CD4-positive, alpha-beta T cell (primary cell): ENCODE data around the gene SPATA4. TPM values are rescaled to one million over a fixed set of nuclear protein-coding genes. Genes with fewer than 3 reads are reported as not detected.

ENCODE experiments used
- ATAC-seq: fragments of 200-7000 bp; cut with Tn5 transposase; one replicate; pipeline ENCODE4 v1.10.0; 2022; ENCODE audit warnings: mild to moderate bottlenecking; ENCODE audit not compliant: poor library complexity
- CTCF ChIA-PET: fragments of 350-600 bp; sonication (Branson Sonifier 250); formaldehyde crosslinking; loops from one replicate; lab custom pipeline; 2021; ENCODE audit warnings: antibody characterized with exemption, inconsistent platforms; lab: Charles Lee
- POLR2A ChIA-PET: fragments of 350-600 bp; sonication (Branson Sonifier 250); formaldehyde crosslinking; loops from one replicate; lab custom pipeline; 2021; ENCODE audit warnings: antibody characterized with exemption, inconsistent platforms; lab: Charles Lee
- DNase-seq, 14 experiments: peaks; one replicate each; pipeline ENCODE4 v3.0.0-alpha.2; 2013 to 2020; ENCODE audit warnings: mixed read lengths in 2 of 14
- H3K27ac ChIP-seq, 2 donors: one replicate each; pipeline versions ENCODE4 v1.5.1 to v1.7.0; 2013; ENCODE audit warnings: low read length in 2 of 2, low read depth in 1 of 2, mild to moderate bottlenecking in 1 of 2
- H3K27me3 ChIP-seq, 2 experiments: 1 replicate in 1 of 2; 2 replicates in 1 of 2; pipeline versions ENCODE4 v1.6.1 to v1.7.0; 2013; ENCODE audit warnings: low read length in 2 of 2, control low read depth in 1 of 2, mild to moderate bottlenecking in 1 of 2, moderate library complexity in 1 of 2; ENCODE audit not compliant: insufficient read depth in 2 of 2, control insufficient read depth in 1 of 2
- H3K36me3 ChIP-seq: one replicate; pipeline ENCODE4 v1.6.1; 2013; ENCODE audit warnings: low read length, control low read depth; ENCODE audit not compliant: insufficient read depth
- H3K4me1 ChIP-seq: one replicate; pipeline ENCODE4 v1.6.1; 2013; ENCODE audit warnings: low read length, control low read depth; ENCODE audit not compliant: insufficient read depth
- H3K4me3 ChIP-seq: one replicate; pipeline ENCODE4 v1.5.1; 2013; ENCODE audit warnings: mild to moderate bottlenecking, low read length, moderate library complexity
- H3K9me3 ChIP-seq, 2 experiments: 1 replicate in 1 of 2; 2 replicates in 1 of 2; pipeline versions ENCODE4 v1.6.1 to v1.7.0; 2013; ENCODE audit warnings: low read length in 2 of 2, mild to moderate bottlenecking in 2 of 2, control low read depth in 1 of 2, moderate library complexity in 1 of 2; ENCODE audit not compliant: control insufficient read depth in 1 of 2, insufficient read depth in 1 of 2
- H3K27ac Mint-ChIP-seq: one replicate; pipeline ENCODE4 v1.8.0; 2020; ENCODE audit warnings: mixed read lengths
- H3K27me3 Mint-ChIP-seq: one replicate; pipeline ENCODE4 v1.8.0; 2021; ENCODE audit warnings: mixed read lengths
- H3K36me3 Mint-ChIP-seq: one replicate; pipeline ENCODE4 v1.8.0; 2021; ENCODE audit warnings: low read depth, mixed read lengths
- H3K4me1 Mint-ChIP-seq: one replicate; pipeline ENCODE4 v1.8.0; 2021; ENCODE audit warnings: low read depth, mixed read lengths
- H3K4me3 Mint-ChIP-seq: one replicate; pipeline ENCODE4 v1.8.0; 2020; ENCODE audit warnings: mild to moderate bottlenecking, mixed read lengths
- H3K9me3 Mint-ChIP-seq: one replicate; pipeline ENCODE4 v1.8.0; 2020; ENCODE audit warnings: mixed read lengths
- CTCF ChIP-seq: fragments of 200-600 bp; IDR thresholded peaks from one replicate; pipeline ENCODE4 v1.8.0; 2022; ENCODE audit warnings: antibody characterized with exemption, mild to moderate bottlenecking
- intact Hi-C, 2 experiments: fragments of 100-400 bp; cut with DNase I in 1 of 2; cut with micrococcal nuclease in 1 of 2; formaldehyde crosslinking; loops; one replicate each; pipeline versions ENCODE4 v1.15.1 to v1.9.0; 2023 to 2025; cut with DNase I, micrococcal nuclease
- total RNA-seq, 174 experiments: library from RNA in 2 of 174; stranded (reverse) in 2 of 174; gene quantifications; one replicate each; pipeline ENCODE4 v1.2.3 and lab custom pipeline; 2021 to 2026

Gene SPATA4
- total RNA-seq, 2 experiments from 2014 or later, result not detected

GRCh38 chr4:176238826-176239225 lies 43.4 kb upstream of the SPATA4 start:
- no peaks in the 10 kb centered on the region for H3K36me3 Mint-ChIP-seq
- H3K9me3 ChIP-seq, result no peaks in the 10 kb centered on the region

GRCh38 chr4:176238157-176238610 lies 42.8 kb upstream of the SPATA4 start:
- H3K4me1 Mint-ChIP-seq, result no peaks in the 10 kb centered on the region
- no peak for ATAC-seq
- TF ChIP-seq CTCF, result no peak
- Histone ChIP-seq H3K4me1 (no peaks in the 10 kb centered on the region), H3K27me3 (no peaks in the 10 kb centered on the region), H3K36me3 (no peaks in the 10 kb centered on the region), H3K4me3 (no peak overlapping the region), H3K27ac (no peak overlapping the region), H3K9me3 (no peaks in the 10 kb centered on the region)
- peaks cover 24% of the 10 kb centered on the region for H3K27me3 Mint-ChIP-seq
- no peak for DNase-seq
- no peak overlapping the region for H3K4me3 Mint-ChIP-seq
- ChIA-PET CTCF (no interaction called here), POLR2A (no interaction called here)
- H3K27ac Mint-ChIP-seq, result no peak overlapping the region
- H3K9me3 Mint-ChIP-seq, result no peaks in the 10 kb centered on the region
- intact Hi-C loops, result no loop called here
- no peaks in the 10 kb centered on the region for H3K36me3 Mint-ChIP-seq

More at GRCh38 chr4:176238826-176239225, 43.4 kb upstream of the SPATA4 start:
- no peak for ATAC-seq
- ChIA-PET POLR2A (no interaction called here), CTCF (no interaction called here)
- Mint-ChIP-seq H3K27ac (no peak overlapping the region), H3K4me1 (no peaks in the 10 kb centered on the region), H3K27me3 (peaks cover 22% of the 10 kb centered on the region), H3K9me3 (no peaks in the 10 kb centered on the region), H3K4me3 (no peak overlapping the region)
- Histone ChIP-seq H3K36me3 (no peaks in the 10 kb centered on the region), H3K4me3 (no peak overlapping the region), H3K27me3 (peaks cover 0 to 2% of the 10 kb centered on the region in 2 experiments), H3K27ac (no peak overlapping the region), H3K4me1 (no peaks in the 10 kb centered on the region)
- intact Hi-C loops, result no loop called here
- no peak for DNase-seq
- TF ChIP-seq CTCF, result no peak

GRCh38 chr4:176236946-176237345 lies 41.6 kb upstream of the SPATA4 start:
- DNase-seq (no peak), ATAC-seq (no peak)
- Mint-ChIP-seq H3K4me3 (no peak overlapping the region), H3K36me3 (no peaks in the 10 kb centered on the region), H3K27ac (no peak overlapping the region), H3K9me3 (no peaks in the 10 kb centered on the region), H3K27me3 (peaks cover 30% of the 10 kb centered on the region), H3K4me1 (no peaks in the 10 kb centered on the region)
- no peaks in the 10 kb centered on the region for H3K9me3 ChIP-seq
- TF ChIP-seq CTCF, result no peak
- intact Hi-C loops, result no loop called here
- ChIA-PET POLR2A (no interaction called here), CTCF (no interaction called here)
- no peaks in the 10 kb centered on the region for H3K27me3 ChIP-seq
- H3K4me3 ChIP-seq, result no peak overlapping the region
- no peaks in the 10 kb centered on the region for H3K36me3 ChIP-seq
- H3K27ac ChIP-seq, result no peak overlapping the region
- H3K4me1 ChIP-seq, result no peaks in the 10 kb centered on the region
